NCI-H510A treated with DMSO at 0.1 percent for 48 hours (cell line): ENCODE measurements around the gene NPC2.
"Not testable (repeated sequence)": the region's sequence is repeated elsewhere in the genome, so short reads cannot be mapped to it uniquely, and the experiment has no call there.

Experiments
- DNase-seq: peaks from one replicate; lab custom pipeline; 2025; lab: John Stamatoyannopoulos, UW

Gene NPC2

DNA sequence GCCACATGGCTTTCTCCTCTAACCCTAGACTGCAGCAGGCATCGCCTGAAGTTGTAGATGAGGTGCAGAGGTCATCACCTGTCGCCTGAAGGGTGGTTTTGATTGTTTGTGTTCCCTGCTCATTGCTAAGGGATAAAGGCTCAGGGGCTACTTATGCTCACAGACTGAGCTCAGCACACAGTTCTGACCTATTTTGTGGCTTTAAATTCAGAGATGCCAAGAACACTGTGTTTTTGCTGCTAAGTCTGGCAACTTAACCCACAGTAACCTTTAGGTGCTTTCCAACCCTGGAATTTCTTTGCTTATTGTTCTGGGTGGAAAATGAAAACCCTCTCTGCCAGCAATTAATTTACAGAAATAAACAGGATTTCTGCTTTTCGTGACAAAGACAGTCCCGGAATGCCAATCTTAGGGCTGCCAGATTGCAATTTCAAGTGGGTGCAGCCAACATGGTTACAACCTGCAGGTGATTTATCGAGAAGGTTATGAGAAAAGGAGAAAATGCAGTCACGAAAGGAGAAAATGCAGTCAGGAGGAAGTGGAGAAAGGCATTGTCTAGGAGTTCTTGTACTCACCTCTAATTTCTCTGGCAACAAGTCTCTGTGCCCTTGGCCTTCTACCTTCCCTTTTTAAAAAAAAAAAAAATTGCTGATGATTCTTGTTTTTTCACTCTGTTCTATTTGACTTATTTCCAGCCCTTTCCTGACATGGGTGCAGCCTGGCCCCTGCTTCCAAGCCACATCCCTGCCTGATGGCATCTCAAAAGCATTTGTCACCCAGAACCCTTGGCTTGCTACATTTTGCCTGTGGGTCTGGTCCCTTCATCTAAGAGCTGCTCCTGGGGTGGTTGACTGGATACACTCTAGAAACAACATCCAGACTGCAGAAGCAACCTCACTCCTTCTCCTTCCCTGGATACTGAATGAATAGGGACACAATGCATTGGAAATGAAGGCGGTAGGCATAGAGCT, 23.3 kb downstream of the NPC2 start:
- no peak for DNase-seq

DNA sequence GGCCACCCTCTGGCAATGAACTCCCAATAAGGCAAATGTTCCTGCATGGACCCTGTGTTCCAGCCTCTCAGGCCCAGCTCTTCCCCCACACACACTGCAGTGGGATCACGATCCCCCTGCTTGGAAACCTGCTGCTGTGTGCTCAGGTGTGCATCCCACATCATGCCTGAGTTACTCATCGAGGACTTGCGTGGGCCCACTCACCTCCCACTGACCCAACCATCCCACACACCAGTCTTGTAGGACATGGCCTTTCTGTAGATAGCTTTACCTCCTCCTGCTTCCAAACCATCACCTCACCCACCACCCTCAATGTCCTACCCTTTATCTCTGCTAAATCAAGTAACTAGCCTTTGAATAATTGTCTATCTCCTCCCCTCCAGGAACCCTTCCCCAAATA, 24.6 kb downstream of the NPC2 start:
- DNase-seq, result no peak

DNA sequence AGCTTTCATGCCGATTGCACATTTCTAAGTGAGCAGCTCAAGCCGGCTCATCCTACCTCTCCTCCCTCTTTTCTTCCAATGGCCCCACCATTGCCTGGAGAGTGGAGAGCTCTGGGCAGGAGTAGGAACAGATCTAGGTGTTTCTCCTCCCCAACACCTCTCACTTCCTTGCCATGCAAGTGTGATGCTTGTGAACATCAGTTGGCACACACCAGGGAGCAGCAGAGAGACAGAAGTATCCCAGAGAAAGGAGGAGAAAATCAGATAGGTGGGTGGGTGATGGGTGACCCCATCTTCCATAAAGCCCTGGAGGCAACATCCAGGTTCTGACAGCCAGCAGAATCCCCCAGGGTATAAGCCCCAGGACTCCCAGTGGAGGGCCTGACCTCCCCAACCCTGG, 27.8 kb downstream of the NPC2 start:
- DNase-seq, result no peak

DNA sequence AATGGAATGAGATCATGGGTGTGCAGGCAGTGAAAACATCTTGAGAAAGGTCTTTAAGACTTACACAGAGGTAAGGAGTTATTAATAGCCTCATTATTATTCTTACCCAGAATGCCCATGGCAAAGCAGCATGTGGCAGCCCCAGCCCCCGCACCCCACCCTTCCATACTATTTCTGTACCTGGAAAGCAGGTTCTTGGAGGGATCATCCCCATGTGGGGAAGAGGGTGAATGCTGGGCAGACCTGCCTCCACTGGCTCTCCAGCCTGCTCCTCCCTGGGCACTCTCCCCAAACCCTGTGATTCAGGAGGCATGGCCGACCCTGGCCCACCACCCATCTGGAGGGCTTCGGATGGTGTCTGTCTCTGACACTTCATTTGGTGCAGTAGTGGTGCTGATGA, 28.3 kb downstream of the NPC2 start:
- DNase-seq, result no peak

DNA sequence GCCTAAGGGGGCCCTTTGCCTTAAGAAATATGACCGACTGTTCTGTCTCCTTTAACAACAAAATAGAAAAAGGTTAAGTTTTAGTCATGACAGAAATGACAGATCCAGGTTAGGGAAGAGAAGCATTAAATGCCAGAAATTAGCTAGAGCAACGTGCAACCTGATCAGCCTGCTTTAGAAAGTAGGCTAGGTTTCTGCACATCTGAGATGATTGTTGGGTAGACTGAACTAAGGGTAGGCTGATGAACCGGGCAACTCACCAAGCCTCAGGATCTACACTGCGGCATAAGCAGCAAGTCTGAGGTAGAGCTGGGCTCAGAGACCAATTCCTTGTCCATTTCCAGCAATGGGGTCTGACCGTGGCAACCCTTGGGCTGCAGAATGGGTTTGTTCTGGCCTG, 29.4 kb downstream of the NPC2 start:
- DNase-seq, result no peak

DNA sequence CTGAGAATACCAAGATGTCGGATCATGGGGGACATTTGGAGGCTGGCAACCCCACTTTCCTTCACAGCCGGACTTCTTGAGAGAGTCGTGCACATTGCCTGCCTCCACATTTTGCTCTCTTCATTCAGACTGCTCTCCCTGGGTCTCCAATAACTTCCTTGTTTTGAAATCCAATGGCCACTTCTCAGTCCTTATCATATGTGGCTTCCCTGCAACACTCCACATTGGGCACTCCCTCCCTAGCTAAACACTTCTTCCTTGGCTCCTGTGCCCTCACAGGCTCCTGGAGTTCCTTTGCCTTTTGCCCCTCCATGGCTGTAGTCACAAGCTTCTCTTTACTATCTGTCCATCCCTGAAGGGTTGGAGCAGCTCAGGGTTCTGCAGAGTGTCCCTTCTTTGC, 30.1 kb downstream of the NPC2 start:
- no peak for DNase-seq

DNA sequence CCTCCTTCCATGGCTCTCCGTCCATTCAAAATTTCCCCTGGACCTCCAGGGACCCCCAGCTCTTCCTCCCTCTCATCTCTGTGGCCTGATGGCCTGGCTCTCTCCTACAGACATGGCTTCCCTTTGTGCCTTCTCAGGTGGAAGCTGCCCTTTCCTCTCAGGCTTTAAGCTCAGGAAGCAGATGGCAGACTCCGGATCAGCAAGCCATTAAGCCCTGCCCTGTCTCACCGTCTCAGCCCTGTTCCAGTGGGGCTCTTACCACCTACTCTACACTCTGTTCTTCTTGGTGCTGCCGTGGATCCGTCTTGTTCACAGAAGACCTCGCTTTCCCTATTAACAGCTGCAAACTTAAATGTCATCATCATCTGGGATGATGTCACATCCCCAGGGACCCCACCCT, 33.1 kb downstream of the NPC2 start:
- no peak for DNase-seq

DNA sequence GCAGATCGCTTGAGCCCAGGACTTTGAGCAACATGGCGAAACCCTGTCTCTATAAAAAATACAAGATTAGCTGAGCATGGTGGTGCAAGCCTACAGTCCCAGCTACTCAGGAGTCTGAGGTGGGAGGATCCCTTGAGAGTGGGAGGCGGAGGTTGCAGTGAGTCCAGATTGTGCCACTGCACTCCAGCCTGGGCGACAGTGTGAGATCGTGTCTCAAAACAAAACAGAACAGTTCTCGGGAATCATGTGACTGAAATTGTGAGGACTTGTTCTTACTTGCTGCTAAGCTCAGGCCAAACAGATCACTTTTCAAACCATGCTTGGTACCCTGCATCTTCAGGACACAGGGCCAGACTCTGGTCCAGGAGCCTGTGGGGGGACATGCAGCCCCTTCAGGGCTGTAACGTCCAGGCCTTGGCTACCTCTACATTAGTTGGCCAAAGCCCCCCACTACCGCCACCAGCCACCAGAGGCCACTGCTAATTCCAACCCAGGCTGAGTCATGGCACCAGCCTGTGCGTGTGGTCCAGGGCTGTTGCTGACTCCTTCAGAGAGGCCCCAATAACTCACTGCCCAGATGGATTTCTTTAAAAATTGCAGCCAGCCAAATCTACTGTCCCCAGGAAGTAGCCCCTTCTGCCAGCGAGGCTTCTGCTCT, 33.7 kb downstream of the NPC2 start:
- DNase-seq, result no peak

DNA sequence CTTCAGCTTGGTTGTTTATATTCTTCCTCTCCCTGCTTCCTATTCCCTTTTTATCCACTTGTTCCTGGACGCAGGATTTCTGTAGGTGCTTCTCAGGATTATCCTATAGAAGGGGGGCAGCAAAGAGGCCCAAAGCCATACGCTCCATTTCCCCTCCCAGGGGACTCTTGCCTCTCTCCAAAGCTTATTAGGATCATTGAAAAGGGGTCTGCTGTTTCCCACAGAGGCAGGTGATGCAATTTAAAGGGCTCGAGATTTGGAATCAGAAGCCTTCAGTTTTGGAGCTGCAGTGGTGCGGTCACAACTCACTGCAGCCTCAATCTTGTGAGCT, 35.6 kb downstream of the NPC2 start:
- DNase-seq, result no peak

DNA sequence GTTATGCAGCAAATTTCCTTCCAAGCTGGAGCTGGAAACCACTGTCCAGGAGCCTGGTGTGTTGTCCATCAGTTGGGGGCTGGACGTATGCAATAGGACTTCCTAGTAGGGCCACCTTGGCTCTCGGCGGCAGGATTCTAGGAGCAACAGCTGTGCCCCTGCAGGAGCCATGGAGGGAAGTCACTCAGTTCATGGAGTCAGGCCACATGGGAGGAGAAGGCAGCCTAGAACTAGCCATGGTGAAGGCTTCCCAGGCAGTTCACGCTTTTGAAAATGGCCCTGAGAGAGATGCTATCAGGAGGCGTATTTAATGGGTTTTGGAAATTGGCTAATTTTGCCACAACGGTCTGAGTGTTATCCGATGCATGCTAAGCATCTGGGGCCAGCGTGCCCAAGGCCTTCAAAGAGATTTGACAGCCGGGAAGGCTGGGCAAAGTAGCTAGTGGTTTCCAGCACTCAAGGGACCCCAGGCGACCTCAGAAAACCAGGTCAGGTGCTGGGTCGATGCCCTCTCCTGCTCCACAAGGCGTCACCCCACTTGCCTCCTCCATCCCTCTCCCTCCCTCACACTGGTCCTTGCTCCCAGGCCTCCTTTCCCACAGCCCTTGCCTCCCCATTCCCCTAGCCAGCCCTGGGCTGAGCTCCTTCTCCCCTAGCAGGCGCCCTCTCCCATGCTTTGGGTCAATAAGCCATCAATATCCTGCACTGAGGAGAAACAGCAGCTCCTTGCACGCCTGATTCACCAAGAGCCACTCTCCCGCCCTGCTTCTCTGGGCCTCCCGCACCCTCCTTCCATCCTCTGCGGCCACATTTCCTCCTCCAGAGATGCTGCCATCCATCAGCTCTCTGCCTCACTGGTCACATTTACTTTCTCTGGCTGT, 36.2 kb downstream of the NPC2 start:
- DNase-seq, result no peak

DNA sequence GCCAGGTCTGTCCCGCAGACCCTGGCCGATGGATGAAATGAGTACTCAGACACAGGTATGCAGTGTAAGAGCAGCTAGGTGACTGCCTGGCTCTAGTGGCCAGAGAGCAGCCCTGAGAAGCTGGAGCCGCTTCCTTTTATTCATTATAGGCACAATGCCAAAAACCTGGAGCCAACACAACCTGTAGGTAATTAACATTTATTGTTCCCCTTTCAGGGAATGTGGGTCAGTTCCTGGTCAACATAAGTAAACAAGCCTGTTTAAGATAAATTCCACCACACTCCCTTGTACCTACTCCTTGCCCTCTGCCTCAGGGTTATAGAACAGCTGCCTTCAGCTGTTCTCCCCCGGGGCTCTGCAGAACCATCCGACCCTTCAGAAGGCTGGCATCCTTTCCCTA, 38.7 kb downstream of the NPC2 start:
- not testable (repeated sequence) for DNase-seq

DNA sequence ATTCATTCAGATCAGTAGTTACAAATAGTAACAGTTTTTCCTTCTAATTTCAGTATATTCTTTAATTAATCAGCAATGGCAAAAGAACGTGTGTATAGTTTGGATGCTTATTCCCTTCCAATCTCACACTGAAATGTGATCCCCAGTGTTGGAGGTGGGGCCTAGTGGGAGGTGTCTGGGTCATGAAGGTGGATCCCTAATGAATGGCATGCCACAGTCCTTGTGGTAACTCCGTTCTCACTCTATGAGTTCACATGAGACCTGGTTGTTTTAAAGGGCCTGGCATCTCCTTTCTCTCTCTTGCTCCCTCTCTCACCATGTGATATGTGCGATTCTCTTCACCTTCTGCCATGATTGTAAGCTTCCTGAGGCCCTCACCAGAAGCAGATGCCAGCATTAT, 48.2 kb downstream of the NPC2 start:
- DNase-seq, result peak; percentile 44

DNA sequence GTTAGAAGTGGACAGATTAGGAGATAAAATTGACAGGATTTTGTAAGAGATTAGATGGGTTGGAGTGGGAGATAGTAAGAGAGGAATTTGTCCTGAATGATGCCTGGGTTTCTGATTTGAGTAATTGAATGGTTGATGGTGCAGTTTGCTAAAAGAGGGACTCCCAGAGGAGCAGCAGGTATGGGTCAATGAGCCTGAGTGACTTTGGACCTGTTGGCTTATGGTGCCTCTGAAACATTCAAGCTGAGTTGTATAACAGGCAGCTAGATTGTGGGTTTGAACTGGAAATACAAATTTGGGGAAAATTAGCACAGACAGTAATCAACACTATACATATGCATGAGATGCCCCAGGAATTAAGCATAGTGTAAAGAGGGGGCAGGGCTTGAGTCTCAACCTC, 50.3 kb downstream of the NPC2 start:
- DNase-seq, result no peak

DNA sequence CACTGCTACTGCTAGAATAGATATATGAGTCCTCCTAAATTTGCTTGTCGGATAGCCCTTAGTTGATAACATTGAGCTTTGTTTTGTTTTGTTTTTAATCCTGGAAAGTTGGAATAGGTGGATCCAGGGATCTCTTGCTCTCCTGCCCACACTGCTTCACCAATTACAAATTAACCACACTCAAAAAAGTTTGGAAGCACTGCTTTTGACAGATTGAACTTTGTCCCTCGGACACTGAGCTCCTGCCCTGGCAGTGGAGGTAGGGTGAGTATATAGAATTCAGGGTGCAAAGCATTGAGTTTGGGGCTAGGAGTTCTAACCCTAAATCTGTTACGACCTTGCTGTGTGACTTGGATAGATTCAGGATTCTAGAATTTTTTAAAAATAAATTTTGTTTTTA, 52.0 kb downstream of the NPC2 start:
- no peak for DNase-seq

DNA sequence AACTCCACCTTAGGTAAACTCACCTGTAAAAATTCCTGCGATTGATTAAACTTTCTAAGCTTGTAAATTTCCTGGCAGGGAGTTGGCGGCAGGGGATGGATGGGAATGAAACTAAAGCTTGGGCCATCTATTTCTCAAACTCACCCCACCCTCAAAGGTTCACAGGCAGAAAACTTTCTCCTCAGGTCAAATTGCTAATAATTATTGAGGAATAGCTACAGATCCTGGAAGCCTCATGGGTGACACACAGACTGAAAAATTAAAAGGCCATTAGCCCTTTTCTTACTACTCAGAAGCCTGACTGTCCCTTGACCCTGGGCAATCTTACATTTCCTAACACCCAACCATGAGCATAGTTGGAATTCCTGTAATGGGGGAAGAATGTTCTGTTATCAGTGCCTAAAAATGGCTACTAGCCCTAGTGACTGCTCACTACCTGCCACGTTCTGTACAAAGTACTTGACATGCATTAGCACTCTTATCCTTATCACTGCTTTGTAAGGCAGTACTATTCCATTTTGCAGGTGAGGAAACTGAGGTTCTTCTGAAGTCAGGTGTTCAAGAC, 54.7 kb downstream of the NPC2 start:
- no peak for DNase-seq

DNA sequence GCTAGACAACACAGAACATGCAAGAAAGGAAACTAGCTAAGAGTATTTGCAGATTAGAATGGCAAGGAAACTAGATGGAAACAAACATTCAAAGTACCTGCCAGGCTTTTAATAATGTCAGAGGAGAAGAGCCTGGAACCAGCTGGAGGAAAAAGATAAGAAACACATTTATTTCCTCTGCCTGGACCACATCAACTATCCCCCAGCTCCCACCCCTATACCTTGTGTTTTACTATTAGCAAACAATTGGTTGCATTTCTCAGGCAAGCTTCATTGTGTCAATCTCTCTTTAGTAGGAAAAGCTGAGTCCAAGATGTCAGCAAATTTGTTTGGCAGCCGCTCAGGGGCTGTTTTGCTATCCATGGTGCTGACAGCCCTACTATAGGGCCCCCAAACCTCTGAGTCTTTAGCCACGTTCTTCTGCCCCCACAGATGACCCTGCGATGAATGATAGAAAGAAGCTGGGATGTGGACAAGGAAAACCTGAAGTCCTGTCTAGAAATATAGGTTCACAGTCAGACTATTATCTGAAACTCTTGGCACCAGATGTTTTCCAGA, 55.5 kb downstream of the NPC2 start:
- DNase-seq, result no peak

DNA sequence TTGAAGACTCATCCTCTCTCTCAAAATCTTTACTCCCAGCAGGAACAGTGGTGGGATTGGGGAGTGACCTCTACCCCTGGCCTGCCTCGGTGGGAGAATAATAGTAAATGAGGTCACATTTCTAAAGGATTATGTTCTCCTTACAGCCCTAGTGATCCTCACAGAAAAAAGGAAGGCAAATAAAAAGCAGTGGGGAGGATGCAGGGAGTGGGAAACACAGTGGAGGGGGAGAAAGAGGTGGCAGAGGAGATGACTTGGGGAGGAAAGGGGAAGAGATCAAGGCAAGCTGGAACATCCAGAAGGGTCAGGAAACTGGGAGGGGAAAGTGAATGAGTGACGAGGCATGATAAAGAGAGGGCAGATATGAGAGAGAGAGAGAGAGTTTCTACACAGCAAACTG, 58.8 kb downstream of the NPC2 start:
- no peak for DNase-seq

DNA sequence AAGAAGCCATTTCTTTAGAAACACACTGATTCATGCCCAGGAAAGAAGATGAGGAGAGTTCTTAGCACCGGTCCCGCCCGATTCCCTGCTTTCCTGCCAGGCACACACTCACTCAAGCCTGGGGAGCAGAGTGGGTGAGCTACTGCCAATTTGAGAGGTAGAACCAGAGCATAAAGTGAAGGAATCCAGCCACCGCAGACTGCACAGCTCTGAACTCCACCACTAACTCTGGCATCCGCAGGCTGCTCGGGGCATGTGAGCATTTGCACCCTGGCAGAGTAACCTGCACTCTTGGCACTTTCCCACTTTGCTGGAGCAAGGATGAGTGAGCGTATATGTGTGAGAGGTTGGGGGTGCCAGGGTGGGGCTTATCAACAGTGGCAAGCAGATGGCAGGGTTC, 63.1 kb downstream of the NPC2 start:
- DNase-seq, result no peak
